HFFc6 (cell line): ENCODE measurements around the gene CHAMP1. TPM values are rescaled to one million over a fixed set of nuclear protein-coding genes. Genes with fewer than 3 reads are reported as not detected.
"Not testable (repeated sequence)": the region's sequence is repeated elsewhere in the genome, so short reads cannot be mapped to it uniquely, and the experiment has no call there.

ENCODE experiments used
- DNase-seq: peaks from one replicate; pipeline ENCODE4 v3.0.0-alpha.2; 2018
- H3K27ac Mint-ChIP-seq: 2 replicates; pipeline ENCODE4 v1.8.0; 2020; ENCODE audit warnings: mild to moderate bottlenecking, mixed read lengths
- H3K27me3 Mint-ChIP-seq: 2 replicates; pipeline ENCODE4 v1.8.0; 2021; ENCODE audit warnings: mild to moderate bottlenecking, moderate library complexity, mixed read lengths; ENCODE audit not compliant: insufficient read depth
- H3K36me3 Mint-ChIP-seq: 2 replicates; pipeline ENCODE4 v1.8.0; 2021; ENCODE audit warnings: low read depth, mixed read lengths
- H3K4me1 Mint-ChIP-seq: 2 replicates; pipeline ENCODE4 v1.8.0; 2020; ENCODE audit warnings: low read depth, mixed read lengths
- H3K4me3 Mint-ChIP-seq: 2 replicates; pipeline ENCODE4 v1.8.0; 2020; ENCODE audit warnings: mild to moderate bottlenecking, moderate library complexity, mixed read lengths
- H3K9me3 Mint-ChIP-seq: 2 replicates; pipeline ENCODE4 v1.8.0; 2020; ENCODE audit warnings: mild to moderate bottlenecking, mixed read lengths
- CTCF ChIP-seq: fragments of 200-600 bp; sonication (generic); IDR thresholded peaks from 2 replicates; pipeline ENCODE4 v1.5.0; 2021; ENCODE audit warnings: antibody characterized with exemption, mild to moderate bottlenecking
- total RNA-seq, 6 experiments: library from RNA; stranded (reverse); fragmentation: NEBNext Ultra II Directional; extraction: Animal tissue kit (Norgen Biotek cat#: 25700); gene quantifications; 2 replicates in 1 of 6; 3 replicates in 5 of 6; pipeline ENCODE4 v1.2.3, GENCODE V29; 2021

Gene CHAMP1
- total RNA-seq, 6 experiments from 2014 or later, result 27.7 to 34.2 (median 28.6) TPM

GRCh38 chr13:114323349-114323748 lies 9.0 kb downstream of the CHAMP1 start:
- H3K4me3 Mint-ChIP-seq, result no peak overlapping the region
- DNase-seq, result no peak
- TF ChIP-seq CTCF, result no peak
- no peak overlapping the region for H3K27ac Mint-ChIP-seq
- H3K9me3 Mint-ChIP-seq, result no peaks in the 10 kb centered on the region
- peaks cover 38% of the 10 kb centered on the region for H3K4me1 Mint-ChIP-seq
- H3K36me3 Mint-ChIP-seq, result peaks cover 62% of the 10 kb centered on the region
- H3K27me3 Mint-ChIP-seq, result no peaks in the 10 kb centered on the region; the same call in 1 of the 2 replicates

DNA sequence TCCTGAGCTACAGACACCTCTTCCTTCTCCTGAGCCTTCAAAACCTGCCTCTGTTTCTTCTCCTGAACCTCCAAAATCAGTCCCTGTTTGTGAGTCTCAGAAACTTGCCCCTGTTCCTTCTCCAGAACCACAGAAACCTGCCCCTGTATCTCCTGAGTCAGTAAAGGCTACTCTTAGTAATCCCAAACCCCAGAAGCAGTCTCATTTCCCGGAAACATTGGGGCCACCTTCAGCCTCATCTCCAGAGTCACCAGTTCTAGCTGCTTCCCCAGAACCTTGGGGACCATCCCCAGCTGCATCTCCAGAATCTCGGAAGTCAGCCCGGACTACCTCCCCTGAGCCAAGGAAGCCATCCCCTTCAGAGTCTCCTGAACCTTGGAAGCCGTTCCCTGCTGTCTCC lies 10.0 kb downstream of the CHAMP1 start:
- Mint-ChIP-seq H3K27me3 (no peaks in the 10 kb centered on the region; the same call in 1 of the 2 replicates), H3K36me3 (peaks cover 63% of the 10 kb centered on the region), H3K4me3 (no peak overlapping the region), H3K9me3 (no peaks in the 10 kb centered on the region), H3K4me1 (peaks cover 28% of the 10 kb centered on the region), H3K27ac (no peak overlapping the region)
- DNase-seq, result no peak
- no peak for TF ChIP-seq CTCF

DNA sequence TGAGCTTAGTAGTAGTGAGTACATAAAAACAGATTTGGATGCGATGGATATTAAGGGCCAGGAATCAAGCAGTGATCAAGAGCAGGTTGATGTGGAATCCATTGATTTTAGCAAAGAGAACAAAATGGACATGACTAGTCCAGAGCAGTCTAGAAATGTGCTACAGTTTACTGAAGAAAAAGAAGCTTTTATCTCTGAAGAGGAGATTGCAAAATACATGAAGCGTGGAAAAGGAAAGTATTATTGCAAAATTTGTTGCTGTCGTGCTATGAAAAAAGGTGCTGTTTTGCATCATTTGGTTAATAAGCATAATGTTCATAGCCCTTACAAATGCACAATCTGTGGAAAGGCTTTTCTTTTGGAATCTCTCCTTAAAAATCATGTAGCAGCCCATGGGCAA lies 11.4 kb downstream of the CHAMP1 start:
- Mint-ChIP-seq H3K9me3 (no peaks in the 10 kb centered on the region), H3K4me1 (peaks cover 14% of the 10 kb centered on the region), H3K27ac (no peak overlapping the region), H3K27me3 (no peaks in the 10 kb centered on the region), H3K36me3 (peaks cover 51% of the 10 kb centered on the region), H3K4me3 (no peak overlapping the region)
- DNase-seq, result no peak
- TF ChIP-seq CTCF, result no peak

- TF ChIP-seq CTCF, result no peak
- H3K4me1 Mint-ChIP-seq, result 0 out of 2 replicates have a peak, but pooled peaks cover 6% of the 10 kb centered on the region
Measured at GRCh38 chr13:114328034-114328433, 13.7 kb downstream of the CHAMP1 start.

DNA sequence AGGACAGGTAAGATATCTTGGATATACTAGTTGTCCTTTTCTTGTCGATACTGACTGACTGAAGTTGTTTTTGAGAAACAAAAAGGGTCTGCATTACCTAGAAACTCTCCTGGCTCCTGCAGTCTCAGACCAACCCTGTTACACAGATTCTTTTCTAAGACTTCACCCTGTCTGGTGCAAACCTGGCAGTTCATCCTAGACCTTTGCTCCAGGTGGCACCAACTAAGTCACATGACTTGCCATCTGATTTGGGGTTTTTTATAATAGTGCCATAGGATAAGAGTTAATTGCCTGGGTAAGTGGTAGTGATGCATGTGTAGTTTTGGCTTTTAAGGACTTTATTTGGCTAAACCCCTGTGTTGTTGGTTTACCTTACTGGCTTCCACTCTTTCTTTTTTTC lies 14.3 kb downstream of the CHAMP1 start:
- H3K4me1 Mint-ChIP-seq, result 0 out of 2 replicates have a peak, but pooled peaks cover 6% of the 10 kb centered on the region
- no peak overlapping the region for H3K4me3 Mint-ChIP-seq
- no peak for TF ChIP-seq CTCF
- DNase-seq, result no peak
- H3K9me3 Mint-ChIP-seq, result no peaks in the 10 kb centered on the region
- H3K27me3 Mint-ChIP-seq, result peaks cover 4% of the 10 kb centered on the region
- no peak overlapping the region for H3K27ac Mint-ChIP-seq
- peaks cover 31% of the 10 kb centered on the region for H3K36me3 Mint-ChIP-seq

More at GRCh38 chr13:114328034-114328433, 13.7 kb downstream of the CHAMP1 start:
- DNase-seq, result no peak
- no peak overlapping the region for H3K27ac Mint-ChIP-seq
- H3K4me3 Mint-ChIP-seq, result no peak overlapping the region
- H3K36me3 Mint-ChIP-seq, result peaks cover 32% of the 10 kb centered on the region
- H3K9me3 Mint-ChIP-seq, result no peaks in the 10 kb centered on the region
- H3K27me3 Mint-ChIP-seq, result peaks cover 4% of the 10 kb centered on the region

- no peak for DNase-seq
- Mint-ChIP-seq H3K36me3 (peaks cover 19% of the 10 kb centered on the region), H3K4me3 (no peak overlapping the region), H3K9me3 (no peaks in the 10 kb centered on the region), H3K27ac (no peak overlapping the region), H3K4me1 (0 out of 2 replicates have a peak, but pooled peaks cover 6% of the 10 kb centered on the region), H3K27me3 (peaks cover 4% of the 10 kb centered on the region)
- no peak for TF ChIP-seq CTCF
Measured at GRCh38 chr13:114330086-114330485, 15.8 kb downstream of the CHAMP1 start.

DNA sequence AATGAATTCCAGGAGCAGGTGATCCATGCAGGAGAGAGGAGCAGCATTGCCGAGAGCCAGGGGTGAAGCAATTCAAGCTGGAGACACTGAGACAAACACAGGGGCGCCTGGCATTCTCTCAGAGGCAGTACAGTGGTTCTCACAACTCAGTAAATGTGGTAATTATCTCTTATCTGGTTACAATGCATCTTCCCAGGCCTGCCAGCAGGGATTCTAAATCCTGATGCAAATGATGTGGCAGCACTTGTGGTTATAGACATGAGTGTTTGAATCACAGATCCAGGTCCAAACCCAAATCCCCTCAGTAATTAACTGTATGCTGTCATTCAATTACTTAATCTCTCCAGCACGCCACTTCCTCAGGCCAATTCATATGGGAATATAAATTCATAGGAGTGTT lies 19.6 kb downstream of the CHAMP1 start:
- DNase-seq, H3K27me3 Mint-ChIP-seq, H3K4me3 Mint-ChIP-seq, H3K27ac Mint-ChIP-seq, H3K9me3 Mint-ChIP-seq, H3K4me1 Mint-ChIP-seq, H3K36me3 Mint-ChIP-seq: not testable (repeated sequence)
